HG03469 (cell line): ENCODE results near the gene COL28A1.
"Not testable (repeated sequence)": the region's sequence is repeated elsewhere in the genome, so short reads cannot be mapped to it uniquely, and the experiment has no call there.

Experiments
- ATAC-seq: cut with Tn5 transposase; IDR thresholded peaks from one replicate; pipeline ENCODE4 v1.9.1; 2021; ENCODE audit warnings: mild to moderate bottlenecking, moderate library complexity, moderate number of reproducible peaks; ENCODE audit not compliant: unreplicated experiment

The COL28A1 gene

DNA sequence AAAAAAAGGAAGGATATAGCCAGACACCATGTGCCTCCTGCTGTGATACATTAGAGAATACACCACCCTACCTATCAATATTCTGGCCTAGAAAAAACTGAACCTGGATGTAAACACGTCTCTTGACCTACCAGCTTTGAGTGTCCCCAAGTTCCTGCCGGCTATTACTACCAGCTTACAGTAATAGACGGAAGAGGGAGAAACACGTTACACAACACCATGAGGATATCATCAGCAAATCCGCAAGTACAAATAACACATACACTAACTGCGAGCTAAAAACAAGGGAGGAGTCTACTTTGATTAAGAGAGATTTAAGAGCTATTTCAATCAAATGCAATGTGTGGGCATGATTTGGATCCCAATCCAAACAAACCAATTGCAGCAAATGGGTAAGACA lies 113.0 kb downstream of the COL28A1 start:
- no peak for ATAC-seq

DNA sequence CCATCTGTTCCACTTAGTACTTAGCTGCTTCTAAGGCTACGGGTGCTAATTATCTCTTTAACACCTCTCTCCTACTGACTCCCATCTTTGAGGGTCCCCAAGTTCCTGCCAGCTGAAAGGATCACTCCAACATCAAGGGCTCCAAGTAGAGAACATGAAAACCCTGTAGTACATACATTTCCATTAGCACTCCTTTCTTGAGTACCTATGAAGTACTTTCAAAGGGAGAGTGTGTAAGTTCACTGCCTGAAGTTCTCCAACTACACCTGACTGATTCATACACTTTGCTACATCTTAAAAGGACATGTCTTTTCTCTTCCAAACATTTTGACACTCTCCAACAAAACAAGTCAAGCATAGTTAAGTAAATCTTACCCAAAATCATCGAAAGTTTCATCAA lies 113.8 kb downstream of the COL28A1 start:
- no peak for ATAC-seq

DNA sequence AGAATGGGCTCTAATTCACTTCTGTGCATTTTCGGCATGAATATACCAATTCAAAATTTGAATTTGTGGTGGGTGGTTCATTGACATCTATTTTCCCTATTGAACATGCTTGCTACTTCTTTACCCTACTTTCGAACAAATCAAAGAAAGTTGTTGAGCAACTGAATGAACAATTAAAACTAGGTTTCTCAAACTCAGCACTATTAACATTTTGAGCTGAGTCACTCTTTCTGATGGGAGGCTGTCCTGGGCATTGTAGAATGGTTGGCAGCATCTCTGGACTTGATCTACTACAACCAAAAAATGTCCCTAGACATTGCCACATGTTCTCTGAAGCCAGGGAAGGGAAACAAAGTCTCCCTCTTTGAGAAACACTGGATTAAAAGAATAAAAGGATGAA lies 116.7 kb downstream of the COL28A1 start:
- no peak for ATAC-seq

DNA sequence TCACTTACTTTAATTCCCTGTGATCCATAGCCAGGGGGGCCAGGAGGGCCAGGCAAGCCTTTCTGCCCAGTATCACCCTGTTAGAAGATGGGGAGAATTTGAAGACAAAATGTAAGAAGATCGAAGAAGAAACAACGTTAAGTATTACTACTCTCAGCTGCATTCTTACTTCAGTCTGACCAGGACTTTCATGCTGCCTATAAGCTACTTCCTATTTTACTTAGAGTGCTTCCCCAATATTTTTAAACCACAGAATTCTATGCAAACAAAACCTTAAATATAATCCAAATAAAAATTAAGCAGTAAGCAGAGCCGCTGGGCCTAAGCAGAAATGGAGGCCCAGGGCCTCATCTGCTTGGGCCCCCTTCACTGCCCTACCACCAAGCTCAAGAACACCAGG lies 117.8 kb downstream of the COL28A1 start:
- no peak for ATAC-seq

DNA sequence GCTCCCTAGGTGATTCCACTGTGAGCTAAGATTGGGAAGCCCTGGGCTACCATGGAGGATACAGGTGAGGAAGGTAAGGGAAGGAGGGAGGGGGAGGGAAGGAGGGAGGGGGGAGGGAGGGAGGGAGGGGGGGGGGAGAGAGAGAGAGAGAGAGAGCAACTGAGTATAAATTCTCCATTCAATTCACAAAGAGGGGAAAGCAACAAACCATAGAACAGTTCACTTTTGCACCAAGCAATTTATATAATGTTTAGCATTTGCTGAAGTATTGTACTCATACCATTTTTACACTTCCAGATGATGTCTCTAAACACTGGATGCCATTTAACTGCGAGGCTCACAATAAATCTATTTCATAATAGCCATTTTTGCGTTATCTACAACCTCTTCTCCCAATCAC lies 118.3 kb downstream of the COL28A1 start:
- ATAC-seq = no peak

DNA sequence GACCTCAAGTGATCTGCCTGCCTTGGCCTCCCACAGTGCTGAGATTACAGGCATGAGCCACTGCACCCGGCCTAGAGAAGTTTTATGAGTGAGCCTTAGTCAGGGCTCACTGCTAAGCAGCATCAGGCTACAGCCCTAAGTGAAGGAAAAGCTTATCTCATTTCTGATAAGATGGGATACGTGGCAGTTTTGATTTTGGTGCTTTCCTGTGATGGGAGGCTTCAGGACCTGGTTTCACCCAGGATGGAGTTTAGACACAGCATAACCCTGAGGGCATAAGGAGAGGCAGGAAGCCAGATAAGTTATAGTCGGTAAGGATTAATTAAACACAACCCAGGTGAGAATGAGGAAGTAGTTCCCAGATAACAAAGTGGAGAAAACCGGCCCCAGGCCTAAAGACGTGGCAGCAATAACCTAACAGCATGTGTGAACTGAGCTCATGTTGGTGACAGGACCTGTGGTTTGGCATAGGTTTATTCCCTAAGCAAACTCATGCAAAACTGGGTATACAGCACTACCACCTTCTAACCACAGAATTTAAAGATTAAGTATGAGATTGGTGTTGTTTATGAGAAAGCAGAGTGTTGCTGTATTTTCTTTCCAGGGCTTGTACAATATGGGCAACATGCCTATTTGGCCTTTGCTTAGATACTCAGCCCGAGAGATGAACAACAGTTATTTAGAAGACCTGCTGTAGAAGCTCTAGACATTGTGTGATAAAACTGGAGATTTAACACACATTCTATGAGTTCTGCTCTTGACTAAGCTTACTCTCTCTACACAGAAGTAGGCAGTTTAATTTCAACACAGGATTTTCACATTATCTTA lies 119.4 kb downstream of the COL28A1 start:
- ATAC-seq = no peak

DNA sequence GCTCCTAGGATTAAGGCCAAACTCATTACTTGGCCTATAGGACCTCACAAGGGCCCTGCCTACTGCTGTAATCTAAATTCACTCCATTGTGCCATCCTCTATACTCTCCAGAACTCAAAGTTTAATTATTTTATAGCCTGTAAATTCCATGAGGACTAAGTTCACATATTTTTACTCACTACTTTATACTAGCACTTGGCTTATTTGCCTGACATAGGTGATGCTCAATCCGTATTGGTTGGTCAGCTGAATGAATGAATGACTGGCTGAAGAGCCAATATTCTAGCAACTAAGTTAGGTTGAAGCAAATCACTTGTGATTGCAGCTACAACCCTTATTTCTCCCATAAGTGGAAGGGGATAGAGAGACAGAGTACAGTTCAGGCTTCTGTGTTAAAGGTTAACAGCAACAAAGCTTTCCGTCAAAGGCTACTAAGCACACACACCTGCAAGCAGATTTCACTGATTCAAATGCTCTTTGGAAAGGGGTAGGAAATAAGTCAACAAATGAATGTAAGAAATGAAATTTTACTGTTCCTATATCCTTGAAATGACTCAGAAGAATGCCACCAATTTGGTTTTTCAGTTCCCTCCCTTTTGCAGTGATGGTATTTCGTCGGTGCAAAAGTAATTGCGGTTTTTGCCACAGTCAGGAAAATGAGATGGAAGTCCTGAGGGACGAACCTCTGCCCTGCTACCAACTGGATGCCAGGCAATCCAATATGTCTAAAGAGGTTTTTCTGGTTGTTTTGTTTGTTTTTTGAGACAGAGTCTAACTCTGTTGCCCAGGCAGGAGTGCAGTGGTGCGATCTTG lies 120.7 kb downstream of the COL28A1 start:
- ATAC-seq = no peak

DNA sequence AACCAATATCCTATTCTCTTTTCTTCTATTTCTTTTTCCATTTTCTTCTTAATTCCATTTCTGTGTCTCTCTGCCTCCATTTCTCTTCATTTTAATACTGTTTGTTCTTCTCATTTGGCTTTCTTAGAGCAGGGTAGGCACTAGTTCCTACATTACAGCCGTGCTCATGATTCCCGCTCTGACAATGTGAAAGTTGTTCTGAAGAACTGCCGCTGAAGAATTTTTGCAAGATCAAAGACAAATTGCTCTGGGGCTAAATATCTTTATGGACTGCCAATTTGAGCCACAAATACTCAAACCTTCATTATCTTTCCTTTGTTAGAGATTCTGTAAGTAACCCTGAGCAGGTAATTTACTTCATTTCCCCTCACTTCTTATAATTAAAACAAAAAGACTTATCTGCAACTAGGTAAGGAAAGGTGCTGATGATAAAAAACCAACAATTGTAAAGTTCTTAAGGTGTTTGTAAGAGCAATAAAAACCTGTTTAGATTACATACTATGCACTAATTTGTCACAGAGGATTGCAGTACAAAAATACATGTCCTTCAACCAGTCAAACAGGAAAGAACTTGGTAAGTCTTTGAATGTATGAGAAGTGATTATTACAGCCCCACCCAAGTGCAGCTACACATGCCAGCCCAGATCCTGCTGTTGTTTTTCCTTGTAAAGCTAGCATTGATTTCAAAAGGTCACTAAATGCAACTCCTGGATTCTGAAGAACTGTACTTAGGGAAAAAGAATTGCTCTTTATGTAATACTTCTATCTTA lies 127.5 kb downstream of the COL28A1 start:
- no peak for ATAC-seq

DNA sequence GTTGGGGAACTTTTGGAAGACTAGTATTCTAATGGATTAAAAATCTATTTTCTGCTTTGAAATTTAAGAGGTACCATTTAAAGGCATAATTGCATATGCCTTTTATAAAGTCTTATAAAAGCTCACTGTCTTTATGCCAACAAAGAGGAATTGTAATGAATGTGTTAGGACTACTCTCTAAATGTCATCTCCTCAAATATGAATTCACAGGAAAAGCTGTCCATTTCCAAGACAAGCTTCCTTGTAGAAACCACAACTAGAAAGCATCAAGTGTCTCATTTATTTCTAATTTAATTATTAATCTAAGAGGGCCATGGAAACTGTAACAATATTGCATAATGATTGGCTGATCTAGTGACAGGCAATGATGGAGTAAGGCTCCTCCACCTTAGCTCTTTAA lies 130.2 kb downstream of the COL28A1 start:
- ATAC-seq = no peak

DNA sequence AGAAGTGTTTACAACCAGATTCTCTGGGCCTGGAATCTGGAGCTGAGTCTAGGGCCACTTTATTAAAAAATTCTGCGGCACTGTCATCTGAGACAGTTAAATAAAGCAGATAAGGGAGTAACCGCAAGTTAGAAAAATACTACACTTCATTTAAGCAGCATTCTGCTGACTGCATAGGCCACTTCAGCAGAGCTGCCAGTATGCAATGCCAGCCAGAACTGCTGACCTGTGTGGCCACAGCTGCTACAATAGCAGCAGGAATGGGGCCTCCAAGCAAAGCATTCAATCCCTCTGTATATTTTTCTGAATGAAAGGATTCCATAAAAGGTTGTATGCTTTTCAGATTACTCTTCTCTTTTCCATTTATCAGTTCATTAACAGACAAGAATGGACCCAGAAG lies 136.0 kb downstream of the COL28A1 start:
- ATAC-seq = no peak

DNA sequence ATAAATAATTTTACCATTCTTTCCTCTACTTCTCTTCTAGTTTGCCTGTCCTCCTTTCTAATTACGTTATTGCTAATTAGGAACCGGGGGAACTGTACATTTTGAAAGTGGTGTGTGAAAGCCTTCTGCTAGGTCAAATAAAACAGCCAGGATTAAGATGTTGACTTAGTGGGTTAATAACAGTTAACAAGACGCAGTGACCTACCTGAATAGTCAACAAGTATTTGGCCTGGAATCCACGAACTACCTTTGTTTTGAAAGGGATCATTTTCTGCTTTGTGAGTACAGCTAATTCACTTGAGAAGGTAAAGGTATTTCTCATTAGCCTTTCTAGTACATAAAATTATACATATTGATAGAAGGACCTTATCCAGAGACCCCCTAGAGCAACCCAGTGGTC lies 139.9 kb downstream of the COL28A1 start:
- ATAC-seq = no peak

DNA sequence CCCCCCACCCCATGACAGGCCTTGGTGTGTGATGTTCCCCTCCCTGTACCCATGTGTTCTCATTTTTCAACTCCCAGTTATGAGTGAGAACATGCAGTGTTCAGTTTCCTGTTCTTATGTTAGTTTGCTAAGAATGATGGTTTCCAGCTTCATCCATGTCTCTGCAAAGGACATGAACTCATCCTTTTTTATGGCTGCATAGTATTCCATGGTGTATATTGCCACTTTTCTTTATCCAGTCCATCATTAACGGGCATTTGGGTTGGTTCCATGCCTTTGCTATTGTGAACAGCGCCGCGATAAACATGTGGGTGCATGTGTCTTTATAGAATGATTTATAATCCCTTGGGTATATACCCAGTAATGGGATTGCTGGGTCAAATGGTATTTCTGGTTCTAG lies 147.5 kb downstream of the COL28A1 start:
- ATAC-seq = not testable (repeated sequence)

DNA sequence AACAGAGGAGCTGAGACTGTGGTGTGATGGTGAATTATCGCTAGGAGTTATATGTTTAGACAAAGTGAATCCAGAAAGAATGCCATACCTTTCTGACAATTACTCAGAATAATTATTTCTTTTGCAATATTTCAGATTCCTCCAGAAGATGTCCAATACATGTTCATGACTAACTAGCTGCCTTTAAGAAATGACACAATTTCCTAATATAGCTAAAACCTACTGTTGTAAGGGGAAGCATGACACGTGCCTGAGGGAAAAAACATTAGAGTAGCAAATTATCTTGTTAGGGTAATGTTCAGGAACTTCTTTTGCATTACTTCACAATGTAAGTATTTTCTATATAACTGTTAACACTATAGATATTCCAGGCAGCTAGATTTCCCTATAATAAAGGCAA lies 150.3 kb downstream of the COL28A1 start:
- ATAC-seq = no peak

DNA sequence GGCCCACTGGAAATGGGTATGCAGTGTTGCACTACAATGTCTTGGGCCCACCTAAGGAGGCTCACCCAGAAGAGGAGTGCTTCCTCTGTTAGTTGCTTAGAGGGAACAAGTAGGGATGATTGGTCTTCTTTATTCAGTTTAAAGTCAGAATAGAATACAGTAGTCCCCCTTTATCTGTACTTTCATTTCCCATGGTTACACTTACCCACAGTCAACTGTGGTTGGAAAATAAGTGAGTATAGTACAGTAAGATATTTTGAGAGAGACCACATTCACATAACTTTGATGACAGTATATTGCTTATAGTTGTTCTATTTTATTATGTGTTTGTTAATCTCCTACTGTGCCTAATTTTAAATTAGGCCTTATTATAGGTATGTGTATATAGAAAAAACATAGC lies 151.4 kb downstream of the COL28A1 start:
- no peak for ATAC-seq

DNA sequence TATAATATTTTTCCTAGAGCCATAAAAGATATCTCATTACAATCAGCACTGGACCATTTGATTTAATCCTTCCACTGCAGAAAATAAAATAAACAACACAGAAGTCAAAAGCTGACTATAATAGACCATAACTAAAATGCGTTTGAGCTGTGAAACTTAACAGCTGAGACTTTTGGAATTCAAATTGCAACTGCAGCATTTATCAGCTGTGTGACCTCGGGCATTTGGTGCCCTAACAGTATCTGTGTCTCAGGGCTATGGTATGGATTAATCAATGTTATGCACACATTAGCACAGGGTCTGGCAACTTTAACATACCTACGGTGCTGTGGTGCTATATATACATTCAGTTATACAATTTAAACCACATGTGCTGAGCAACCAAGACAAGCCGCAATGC lies 160.1 kb downstream of the COL28A1 start:
- ATAC-seq = no peak

DNA sequence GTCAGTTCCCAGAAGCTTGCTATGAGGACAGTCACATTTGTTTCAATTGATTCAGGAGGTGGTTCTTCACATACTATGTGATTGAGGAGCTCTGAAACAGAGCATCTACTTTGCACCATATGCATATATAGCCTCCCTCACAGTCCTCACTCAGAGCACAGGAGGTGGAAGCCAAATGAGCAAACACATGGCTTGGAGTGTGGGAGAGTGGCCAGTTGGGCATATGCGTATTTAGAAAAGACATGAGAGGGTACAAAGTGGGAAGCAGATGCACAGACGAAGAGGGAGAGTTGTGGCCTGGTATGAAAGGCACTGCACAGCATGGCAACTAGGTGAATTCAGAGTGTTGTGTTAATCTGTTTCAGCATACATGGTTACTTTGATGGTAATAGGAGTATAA lies 165.6 kb downstream of the COL28A1 start:
- no peak for ATAC-seq

DNA sequence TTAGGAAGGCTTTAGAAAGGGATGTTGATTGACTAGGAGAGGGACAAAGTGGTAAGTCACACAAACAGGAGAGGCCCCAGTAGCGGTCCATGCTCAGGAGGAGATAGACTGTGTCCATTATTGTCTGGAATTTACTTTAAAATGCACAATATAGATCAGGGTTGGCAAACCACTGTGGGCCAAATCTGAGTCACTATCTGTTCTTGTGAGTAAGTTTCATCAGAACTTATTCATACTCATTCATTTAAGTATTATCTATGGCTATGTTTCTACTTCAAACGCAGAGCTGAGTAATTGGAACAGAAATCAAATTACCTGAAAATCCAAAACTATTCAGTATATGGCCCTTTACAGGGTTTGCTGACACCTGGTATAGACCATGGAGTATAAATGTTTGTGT lies 166.5 kb downstream of the COL28A1 start:
- no peak for ATAC-seq

DNA sequence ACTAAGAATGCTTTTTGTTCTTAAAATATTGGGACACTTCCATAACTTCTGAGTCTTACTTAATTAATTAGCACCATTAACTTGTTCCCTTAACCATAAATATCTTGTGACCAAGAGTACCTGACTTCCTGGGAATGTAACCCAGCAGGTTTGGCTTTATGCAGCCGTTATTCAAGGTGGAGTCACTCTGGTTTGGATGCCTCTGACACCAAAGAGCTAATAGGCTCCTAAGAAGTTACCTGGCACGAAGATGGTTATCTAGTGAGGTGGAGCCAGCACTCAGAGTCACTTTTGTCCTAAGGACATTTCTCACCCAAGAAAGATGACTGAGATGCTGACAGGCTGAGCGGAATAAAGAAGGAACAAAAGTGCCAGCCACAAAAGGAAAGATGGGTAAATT lies 181.0 kb downstream of the COL28A1 start:
- no peak for ATAC-seq

DNA sequence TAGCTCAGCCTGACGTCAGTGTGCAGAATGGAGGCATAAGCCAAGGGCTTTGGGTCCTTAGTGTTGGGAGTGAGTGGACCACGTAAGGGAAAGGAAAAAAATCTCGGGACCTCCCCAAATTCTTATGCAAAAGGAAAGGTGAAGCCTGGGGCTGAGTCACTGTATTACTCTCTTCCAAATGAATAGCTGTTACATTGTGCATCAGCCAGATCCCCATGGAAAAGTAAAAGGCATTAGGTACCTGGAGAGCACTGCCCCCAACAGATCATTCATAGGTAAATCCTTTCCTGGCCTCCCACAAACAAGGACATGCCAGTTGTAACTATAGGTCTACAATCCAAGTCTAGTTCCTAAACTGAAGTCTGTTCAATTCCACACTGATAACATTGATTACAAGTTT lies 182.8 kb downstream of the COL28A1 start:
- ATAC-seq = no peak

DNA sequence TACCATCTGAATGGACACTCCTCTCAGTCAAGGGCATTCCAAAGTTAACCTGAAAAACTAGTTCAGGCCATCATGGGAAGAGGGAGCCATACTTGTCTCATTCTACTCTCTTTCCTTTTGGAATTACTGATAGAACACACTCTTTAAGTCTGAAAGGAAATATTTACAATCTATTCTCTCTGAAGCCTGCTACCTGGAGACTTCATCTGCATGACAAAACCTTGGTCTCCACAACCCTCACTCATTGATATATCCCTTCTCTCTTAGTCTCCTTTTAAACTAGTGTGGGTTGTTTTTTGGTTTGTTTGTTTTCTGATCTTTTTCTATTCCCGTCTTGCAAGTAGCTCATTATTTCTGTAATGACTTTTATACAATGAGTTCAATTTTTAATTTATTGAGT lies 183.8 kb downstream of the COL28A1 start:
- no peak for ATAC-seq

DNA sequence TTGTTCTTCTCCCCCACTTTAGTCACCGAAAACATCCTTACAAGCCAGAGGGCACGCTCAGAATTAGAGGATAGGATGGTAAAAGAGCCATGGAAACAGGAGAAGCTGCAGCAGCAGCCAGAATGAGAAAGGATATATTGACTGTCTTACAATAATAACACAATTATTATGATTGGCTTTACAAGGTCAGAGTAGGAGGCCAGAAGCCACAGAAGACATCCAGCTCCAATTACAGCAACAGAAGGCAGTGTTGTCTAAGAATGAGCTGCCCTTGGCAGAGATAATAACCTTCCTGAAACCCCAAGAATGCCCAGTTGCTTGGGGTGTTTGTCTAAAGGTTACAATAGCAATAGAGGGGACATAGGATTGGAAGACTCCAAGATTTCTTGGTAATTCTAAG lies 184.5 kb downstream of the COL28A1 start:
- no peak for ATAC-seq

DNA sequence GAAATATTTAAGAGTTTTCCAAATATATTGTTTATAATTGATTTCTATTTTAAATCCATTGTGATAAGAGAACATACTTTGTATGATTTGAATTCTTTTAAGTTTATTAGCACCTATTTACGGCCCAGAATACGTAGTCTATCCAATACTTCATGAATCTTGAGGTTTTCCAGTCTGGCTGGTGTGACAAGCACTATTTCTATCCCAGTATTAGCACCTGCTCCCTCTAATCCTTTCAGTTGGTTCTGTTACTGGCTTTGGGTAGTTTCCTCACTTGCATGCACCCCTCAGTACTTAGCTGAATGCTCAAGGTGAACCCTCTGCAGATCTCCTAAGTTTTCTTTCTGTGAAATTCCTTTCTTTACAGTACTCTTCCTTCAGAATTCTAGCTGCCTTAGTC lies 186.5 kb downstream of the COL28A1 start:
- ATAC-seq = no peak
